ENCODE results near the gene PTPN12. TPM values are rescaled to one million over a fixed set of nuclear protein-coding genes. Genes with fewer than 3 reads are reported as not detected.
A peak's percentile ranks its signal among the peaks of the same experiment; 100 is the strongest.

The PTPN12 gene
- total RNA-seq, 4 donors from 2014 or later: 58.5 to 72.6 (median 71.0) TPM

- H3K4me1 ChIP-seq: peaks cover 6 to 21% of the 10 kb centered on the region in 2 donors
- H3K27me3 ChIP-seq: no peaks in the 10 kb centered on the region
- no peaks in the 10 kb centered on the region for H3K9me3 ChIP-seq
- TF ChIP-seq CTCF (IDR thresholded peaks at IDR 0.05) (no peak), POLR2A (IDR thresholded peaks at IDR 0.05) (no peak)
- intact Hi-C loops (cut with DNase I): no loop called here
- no peak overlapping the region for H3K4me3 ChIP-seq (replicated peaks in 1 of 3)
- 87 to 91% methylated on average over 9 of the region's 9 CpGs for WGBS, 2 donors
- H3K36me3 ChIP-seq: peaks cover 0 to 2% of the 10 kb centered on the region in 2 donors
- no peak for DNase-seq
- no peak overlapping the region for H3K27ac ChIP-seq
Measured at GRCh38 chr7:77566421-77566820, 29.3 kb downstream of the PTPN12 start.

- H3K27ac ChIP-seq: no peak overlapping the region
- no peaks in the 10 kb centered on the region for H3K27me3 ChIP-seq
- H3K4me3 ChIP-seq (replicated peaks in 1 of 3): no peak overlapping the region
- intact Hi-C loops (cut with DNase I): no loop called here
- peaks cover 0 to 15% of the 10 kb centered on the region in 2 donors for H3K4me1 ChIP-seq
- DNase-seq: no peak
- H3K9me3 ChIP-seq: no peaks in the 10 kb centered on the region
- WGBS, 2 donors: 92 to 93% methylated on average over 8 of the region's 8 CpGs
- H3K36me3 ChIP-seq: peaks cover 0 to 13% of the 10 kb centered on the region in 2 donors
- no peak for TF ChIP-seq CTCF (IDR thresholded peaks at IDR 0.05)
- no peak for TF ChIP-seq POLR2A (IDR thresholded peaks at IDR 0.05)
Measured at GRCh38 chr7:77569514-77570232, 32.6 kb downstream of the PTPN12 start.

- H3K27ac ChIP-seq: no peak overlapping the region
- intact Hi-C loops (cut with DNase I): no loop called here
- peaks cover 0 to 13% of the 10 kb centered on the region in 2 donors for H3K36me3 ChIP-seq
Measured at GRCh38 chr7:77570330-77571011, 33.4 kb downstream of the PTPN12 start.

GRCh38 chr7:77571801-77572200 is 34.7 kb downstream of the PTPN12 start:
- no peaks in the 10 kb centered on the region for H3K27me3 ChIP-seq
- peaks cover 0 to 13% of the 10 kb centered on the region in 2 donors for H3K36me3 ChIP-seq
- TF ChIP-seq POLR2A (IDR thresholded peaks at IDR 0.05): no peak
- no peak for TF ChIP-seq CTCF (IDR thresholded peaks at IDR 0.05)
- intact Hi-C loops (cut with DNase I): no loop called here
- H3K9me3 ChIP-seq: no peaks in the 10 kb centered on the region
- 96% methylated on average over 6 of the region's 6 CpGs for WGBS, 2 donors
- no peak overlapping the region for H3K27ac ChIP-seq
- no peak overlapping the region for H3K4me3 ChIP-seq (replicated peaks in 1 of 3)
- peaks cover 0 to 10% of the 10 kb centered on the region in 2 donors for H3K4me1 ChIP-seq
- no peak for DNase-seq

More at GRCh38 chr7:77570330-77571011, 33.4 kb downstream of the PTPN12 start:
- Histone ChIP-seq H3K9me3 (no peaks in the 10 kb centered on the region), H3K4me1 (peaks cover 0 to 15% of the 10 kb centered on the region in 2 donors), H3K27me3 (no peaks in the 10 kb centered on the region), H3K4me3 (replicated peaks in 1 of 3) (no peak overlapping the region)
- 84 to 85% methylated on average over 3 of the region's 3 CpGs for WGBS, 2 donors
- no peak for DNase-seq
- TF ChIP-seq POLR2A (IDR thresholded peaks at IDR 0.05) (no peak), CTCF (IDR thresholded peaks at IDR 0.05) (no peak)

GRCh38 chr7:77575187-77575586 is 38.1 kb downstream of the PTPN12 start:
- H3K36me3 ChIP-seq: peaks cover 0 to 13% of the 10 kb centered on the region in 2 donors
- H3K4me1 ChIP-seq: no peaks in the 10 kb centered on the region
- intact Hi-C loops (cut with DNase I): no loop called here
- H3K27me3 ChIP-seq: no peaks in the 10 kb centered on the region
- H3K9me3 ChIP-seq: no peaks in the 10 kb centered on the region
- H3K27ac ChIP-seq: no peak overlapping the region
- no peak for TF ChIP-seq POLR2A (IDR thresholded peaks at IDR 0.05)
- no peak for TF ChIP-seq CTCF (IDR thresholded peaks at IDR 0.05)
- no peak overlapping the region for H3K4me3 ChIP-seq (replicated peaks in 1 of 3)
- DNase-seq: peak; percentile 16 to 23
- WGBS, 2 donors: 73 to 82% methylated on average over 7 of the region's 7 CpGs
